Mesenchymal stem cell (in vitro differentiated cells and primary cell): ENCODE measurements around the gene POTEI.
"Not testable (repeated sequence)": the region's sequence is repeated elsewhere in the genome, so short reads cannot be mapped to it uniquely, and the experiment has no call there.

Source experiments
- DNase-seq: peaks from one replicate; pipeline ENCODE4 v3.0.0-alpha.2; 2013
- H2AFZ ChIP-seq: one replicate; pipeline ENCODE4 v1.6.1; 2013; ENCODE audit warnings: low read depth, mild to moderate bottlenecking, control low read depth, inconsistent platforms, low read length, moderate library complexity
- H2AK5ac ChIP-seq: 2 replicates; pipeline ENCODE4 v1.6.1; 2013; ENCODE audit warnings: low read length, moderate library complexity, mild to moderate bottlenecking, inconsistent platforms; ENCODE audit not compliant: severe bottlenecking
- H2BK120ac ChIP-seq: one replicate; pipeline ENCODE4 v1.6.1; 2013; ENCODE audit warnings: low read depth, mild to moderate bottlenecking, inconsistent platforms, low read length, moderate library complexity
- H2BK12ac ChIP-seq, 2 experiments: one replicate each; pipeline ENCODE4 v1.6.1; 2013; ENCODE audit warnings: inconsistent platforms in 2 of 2, low read length in 2 of 2, mild to moderate bottlenecking in 2 of 2, moderate library complexity in 2 of 2, control low read depth in 1 of 2
- H2BK15ac ChIP-seq: one replicate; pipeline ENCODE4 v1.6.1; 2013; ENCODE audit warnings: mild to moderate bottlenecking, low read depth, inconsistent platforms; ENCODE audit not compliant: poor library complexity, severe bottlenecking
- H2BK5ac ChIP-seq: 2 replicates; pipeline ENCODE4 v1.6.1; 2013; ENCODE audit warnings: low read depth, mild to moderate bottlenecking, low read length, control low read depth, inconsistent platforms; ENCODE audit not compliant: poor library complexity, severe bottlenecking
- H3K14ac ChIP-seq, 2 experiments: one replicate each; pipeline ENCODE4 v1.6.1; 2013; ENCODE audit warnings: inconsistent platforms in 2 of 2, low read length in 2 of 2, control low read depth in 1 of 2, mild to moderate bottlenecking in 1 of 2, moderate library complexity in 1 of 2
- H3K18ac ChIP-seq, 2 experiments: one replicate each; pipeline ENCODE4 v1.6.1; 2013; ENCODE audit warnings: inconsistent platforms in 2 of 2, low read length in 2 of 2, control low read depth in 1 of 2, low read depth in 1 of 2, mild to moderate bottlenecking in 1 of 2
- H3K23ac ChIP-seq, 2 experiments: one replicate each; pipeline ENCODE4 v1.6.1; 2013; ENCODE audit warnings: inconsistent platforms in 2 of 2, low read length in 2 of 2, mild to moderate bottlenecking in 2 of 2, moderate library complexity in 2 of 2, control low read depth in 1 of 2
- H3K27ac ChIP-seq: 2 replicates; pipeline ENCODE4 v1.5.1; 2013; ENCODE audit warnings: mild to moderate bottlenecking, moderate library complexity, low read length, control low read depth, inconsistent platforms; ENCODE audit not compliant: poor library complexity, severe bottlenecking
- H3K27me3 ChIP-seq, 2 experiments: 2 replicates each; pipeline versions ENCODE4 v1.6.1 to v1.7.0; 2013; ENCODE audit warnings: low read length in 2 of 2, mild to moderate bottlenecking in 2 of 2, moderate library complexity in 2 of 2, control low read depth in 1 of 2, inconsistent platforms in 1 of 2; ENCODE audit not compliant: control insufficient read depth in 1 of 2, insufficient read depth in 1 of 2
- H3K36me3 ChIP-seq, 2 experiments: 2 replicates each; pipeline versions ENCODE4 v1.6.1 to v1.7.0; 2013; ENCODE audit warnings: low read length in 2 of 2, control low read depth in 1 of 2, inconsistent platforms in 1 of 2, low read depth in 1 of 2, mild to moderate bottlenecking in 1 of 2; ENCODE audit not compliant: insufficient read depth in 2 of 2, control insufficient read depth in 1 of 2
- H3K4ac ChIP-seq, 2 experiments: one replicate each; pipeline ENCODE4 v1.6.1; 2013; ENCODE audit warnings: inconsistent platforms in 2 of 2, low read length in 2 of 2, mild to moderate bottlenecking in 2 of 2, moderate library complexity in 2 of 2, control low read depth in 1 of 2, low read depth in 1 of 2
- H3K4me1 ChIP-seq: 2 replicates; pipeline ENCODE4 v1.6.1; 2013; ENCODE audit warnings: low read depth, low read length, control low read depth; ENCODE audit not compliant: control insufficient read depth, insufficient read depth
- H3K4me2 ChIP-seq: 2 replicates; pipeline ENCODE4 v1.6.1; 2013; ENCODE audit warnings: low read length, mild to moderate bottlenecking, inconsistent platforms; ENCODE audit not compliant: poor library complexity, severe bottlenecking
- H3K4me3 ChIP-seq, 2 experiments: 2 replicates each; pipeline versions ENCODE4 v1.5.1 to v1.7.0; 2013; ENCODE audit warnings: low read length in 2 of 2, mild to moderate bottlenecking in 2 of 2, control low read depth in 1 of 2, low read depth in 1 of 2; ENCODE audit not compliant: insufficient read depth in 1 of 2
- H3K79me1 ChIP-seq: replicated peaks from 2 replicates; pipeline ENCODE4 v1.6.1; 2013; ENCODE audit warnings: mild to moderate bottlenecking, control low read depth, low read length, inconsistent platforms; ENCODE audit not compliant: poor library complexity, severe bottlenecking
- H3K9ac ChIP-seq: 2 replicates; pipeline ENCODE4 v1.7.0; 2013; ENCODE audit warnings: mild to moderate bottlenecking, low read length, moderate library complexity
- H3K9me3 ChIP-seq: 2 replicates; pipeline ENCODE4 v1.7.0; 2013; ENCODE audit warnings: mild to moderate bottlenecking, low read length; ENCODE audit not compliant: control insufficient read depth
- H4K8ac ChIP-seq: one replicate; pipeline ENCODE4 v1.6.1; 2013; ENCODE audit warnings: inconsistent platforms, mild to moderate bottlenecking, low read length, moderate library complexity
- H4K91ac ChIP-seq: one replicate; pipeline ENCODE4 v1.6.1; 2013; ENCODE audit warnings: mild to moderate bottlenecking, low read length, inconsistent platforms
- WGBS: methylation state at CpG from one replicate; pipeline ENCODE4 v1.1.7; 2013; ENCODE audit warnings: mixed read lengths; 5-methylcytosine and 5-hydroxymethylcytosine counted together

POTEI gene

GRCh38 chr2:130520992-130521391 lies 11.9 kb upstream of the POTEI start, which contains the start of gene CFC1B:
CFC1B (plus strand) TSS chr2:130521222; CDS start chr2:130521485, 263 bp downstream.
- not testable (repeated sequence) for H3K4me2 ChIP-seq, H3K4ac ChIP-seq, H2BK120ac ChIP-seq, H3K9me3 ChIP-seq, H4K91ac ChIP-seq, H3K9ac ChIP-seq, H2BK5ac ChIP-seq, H2BK15ac ChIP-seq, H4K8ac ChIP-seq, H3K79me1 ChIP-seq, H3K27ac ChIP-seq, H2AK5ac ChIP-seq, H2AFZ ChIP-seq, H3K36me3 ChIP-seq, H3K27me3 ChIP-seq, H2BK12ac ChIP-seq, H3K23ac ChIP-seq, H3K4me1 ChIP-seq, H3K18ac ChIP-seq, DNase-seq, H3K14ac ChIP-seq, H3K4me3 ChIP-seq
- WGBS: no CpG with 5 or more reads among the region's 7 CpGs

DNA sequence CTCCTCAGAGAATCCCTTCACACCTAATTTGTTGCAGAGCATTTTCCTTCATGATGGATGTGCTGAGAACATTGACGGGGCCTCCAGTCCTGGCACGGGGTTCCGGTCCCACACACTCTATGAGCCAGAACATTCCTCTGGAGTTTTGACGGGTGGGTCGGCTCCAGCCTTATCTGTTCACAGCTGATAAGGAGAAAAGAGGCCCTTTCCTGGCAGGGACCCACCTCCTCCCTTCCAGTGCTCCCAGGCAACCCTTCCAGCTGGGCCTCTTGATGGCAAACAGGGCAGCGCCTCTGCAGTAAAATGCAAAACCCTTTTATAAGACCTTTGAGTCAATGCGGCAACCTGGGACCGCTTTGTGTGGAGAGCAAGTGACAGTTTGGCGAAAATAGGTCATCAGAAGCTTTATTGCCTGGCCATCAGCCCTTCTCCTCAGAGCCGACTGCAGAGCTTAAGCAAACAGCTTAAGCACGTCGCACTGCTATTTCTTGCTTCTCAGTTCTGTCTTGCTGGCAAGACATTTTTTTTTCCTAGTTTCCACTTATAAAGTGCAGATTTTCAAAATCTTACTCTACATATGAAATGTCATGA lies 9.5 kb upstream of the POTEI start:
- not testable (repeated sequence) for H3K4me2 ChIP-seq, H3K9me3 ChIP-seq, H3K36me3 ChIP-seq, H3K4me3 ChIP-seq, H2AFZ ChIP-seq, H4K91ac ChIP-seq, H2BK12ac ChIP-seq, H3K23ac ChIP-seq, H3K18ac ChIP-seq, H3K4me1 ChIP-seq, H2BK5ac ChIP-seq, H3K27ac ChIP-seq, H3K9ac ChIP-seq, H2AK5ac ChIP-seq, H3K79me1 ChIP-seq, H3K27me3 ChIP-seq, DNase-seq, H3K4ac ChIP-seq, H2BK15ac ChIP-seq, H2BK120ac ChIP-seq, H3K14ac ChIP-seq, H4K8ac ChIP-seq
- WGBS: no CpG with 5 or more reads among the region's 12 CpGs

DNA sequence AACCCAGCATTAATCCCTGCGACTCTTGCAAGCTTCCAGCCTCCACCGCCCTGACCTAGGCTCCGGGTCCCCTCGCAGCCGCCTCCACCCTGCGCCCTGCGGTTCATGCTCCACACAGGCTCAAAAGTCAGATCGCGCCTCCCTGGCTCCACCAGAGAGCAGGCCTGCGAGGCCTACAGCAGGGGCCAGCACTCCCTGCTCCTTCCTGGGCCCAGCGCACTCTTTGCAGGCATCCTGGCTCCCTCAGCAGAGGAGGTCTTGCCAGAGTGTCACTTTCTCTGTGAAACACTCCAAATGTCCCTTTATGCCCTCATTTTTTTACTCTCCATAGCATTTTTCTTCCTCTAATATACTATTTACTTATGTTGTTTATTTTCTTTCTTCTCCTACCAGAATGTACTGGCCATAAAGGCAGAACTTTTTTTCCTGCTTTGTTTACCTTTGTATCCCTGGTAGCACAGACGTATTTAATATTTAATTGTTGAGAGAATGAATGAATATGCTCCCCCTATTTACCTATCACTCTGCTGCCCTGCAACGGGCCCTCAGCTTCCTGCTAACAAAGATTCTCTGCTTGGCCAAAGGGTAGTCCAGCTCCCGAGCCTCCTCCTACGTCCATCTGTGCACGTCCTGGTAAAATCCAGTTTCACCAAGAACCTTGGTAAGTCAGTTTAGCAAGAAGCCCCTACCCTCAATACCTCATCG lies 2.8 kb upstream of the POTEI start:
- H2BK12ac ChIP-seq, H3K27me3 ChIP-seq, H3K18ac ChIP-seq: not testable (repeated sequence)

GRCh38 chr2:130510807-130511746 lies 1.9 kb upstream of the POTEI start:
- not testable (repeated sequence) for H3K4me3 ChIP-seq, H2BK120ac ChIP-seq, H3K79me1 ChIP-seq, H3K4ac ChIP-seq, H3K36me3 ChIP-seq, H3K23ac ChIP-seq, H3K9me3 ChIP-seq, DNase-seq, H2BK12ac ChIP-seq, H2AK5ac ChIP-seq, H3K14ac ChIP-seq, H3K18ac ChIP-seq, H2AFZ ChIP-seq, H2BK15ac ChIP-seq, H4K91ac ChIP-seq, H3K4me2 ChIP-seq, H3K27ac ChIP-seq, H3K27me3 ChIP-seq, H3K9ac ChIP-seq, H4K8ac ChIP-seq, H2BK5ac ChIP-seq, H3K4me1 ChIP-seq
- no CpG with 5 or more reads among the region's 31 CpGs for WGBS

More for the DNA sequence above, 2.8 kb upstream of the POTEI start:
- not testable (repeated sequence) for H4K8ac ChIP-seq, H3K4me1 ChIP-seq, H3K4ac ChIP-seq, H3K36me3 ChIP-seq, H3K9me3 ChIP-seq, H3K27ac ChIP-seq, H3K23ac ChIP-seq, H3K14ac ChIP-seq, H3K4me3 ChIP-seq, H2BK5ac ChIP-seq, H3K4me2 ChIP-seq, H2BK15ac ChIP-seq, H2AK5ac ChIP-seq, H2BK120ac ChIP-seq, DNase-seq, H2AFZ ChIP-seq, H4K91ac ChIP-seq, H3K9ac ChIP-seq, H3K79me1 ChIP-seq
- no CpG with 5 or more reads among the region's 17 CpGs for WGBS
